Measurements from ENCODE around the gene CCDC102B. TPM values are rescaled to one million over a fixed set of nuclear protein-coding genes. Genes with fewer than 3 reads are reported as not detected.
"Not testable (repeated sequence)": the region's sequence is repeated elsewhere in the genome, so short reads cannot be mapped to it uniquely, and the experiment has no call there.

The CCDC102B gene
- polyA plus RNA-seq, 4 donors: 7.5 to 7.8 (median 7.7) TPM

DNA sequence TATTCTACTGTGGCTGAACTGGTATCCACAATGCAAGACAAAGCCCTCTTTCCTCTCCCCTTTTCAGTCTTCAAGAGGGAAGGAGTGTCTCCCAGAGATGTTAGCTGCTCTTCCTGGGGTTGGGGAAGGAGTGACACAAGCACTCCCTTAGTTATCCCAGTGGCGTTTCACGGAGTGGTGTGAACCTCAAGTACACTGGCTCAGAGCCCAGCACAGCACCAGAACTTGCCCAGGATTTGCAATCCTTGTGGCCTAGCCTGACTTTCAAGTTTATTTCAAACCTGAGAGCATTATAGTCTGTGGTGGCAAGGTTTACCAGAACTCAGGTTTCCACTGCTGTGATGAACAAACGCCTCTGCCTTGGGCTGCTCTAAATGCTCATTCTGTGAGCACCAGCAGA lies 162.5 kb downstream of the CCDC102B start:
- DNase-seq (ENCODE audit: low read depth in 4 of 4, low spot score in 3 of 4): no peak

DNA sequence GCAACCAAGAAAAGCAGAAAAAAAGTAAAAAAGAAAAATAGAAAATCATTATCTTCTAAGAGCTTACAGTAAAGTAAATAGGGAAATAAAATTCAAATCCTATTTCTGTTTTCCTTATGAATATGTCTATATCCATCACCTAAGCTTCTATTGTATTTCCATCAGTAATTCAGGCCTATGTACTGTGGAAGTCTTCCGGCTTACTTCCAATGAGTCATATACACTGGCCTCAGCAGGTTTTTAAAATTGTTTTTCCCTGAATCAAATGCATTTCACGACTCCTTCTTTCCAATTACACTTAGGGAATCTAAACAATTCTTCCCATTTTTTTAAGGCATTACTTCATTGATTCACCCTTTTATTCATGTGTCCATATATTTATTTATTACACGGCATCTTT lies 164.7 kb downstream of the CCDC102B start:
- no peak for DNase-seq (ENCODE audit: low read depth in 4 of 4, low spot score in 3 of 4)

DNA sequence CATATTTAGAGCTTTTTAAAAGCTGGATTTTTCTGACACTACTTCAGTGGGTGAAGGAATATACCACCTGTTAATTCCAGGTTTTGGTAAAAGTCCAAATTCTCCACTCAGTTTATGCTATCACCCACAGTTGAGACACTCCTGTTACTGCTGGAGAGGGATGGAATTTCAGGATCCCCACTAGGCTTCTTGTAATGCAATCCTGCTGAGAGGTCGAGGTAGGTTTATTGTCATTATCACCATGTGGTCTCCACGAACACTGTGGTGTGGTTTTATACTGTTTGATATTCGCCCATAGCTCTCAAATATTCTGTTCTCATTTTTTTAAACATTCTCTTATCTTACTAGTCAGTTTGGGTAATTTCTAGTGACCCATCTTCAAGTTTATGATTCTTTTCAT lies 167.9 kb downstream of the CCDC102B start:
- DNase-seq (ENCODE audit: low read depth in 4 of 4, low spot score in 3 of 4): no peak

DNA sequence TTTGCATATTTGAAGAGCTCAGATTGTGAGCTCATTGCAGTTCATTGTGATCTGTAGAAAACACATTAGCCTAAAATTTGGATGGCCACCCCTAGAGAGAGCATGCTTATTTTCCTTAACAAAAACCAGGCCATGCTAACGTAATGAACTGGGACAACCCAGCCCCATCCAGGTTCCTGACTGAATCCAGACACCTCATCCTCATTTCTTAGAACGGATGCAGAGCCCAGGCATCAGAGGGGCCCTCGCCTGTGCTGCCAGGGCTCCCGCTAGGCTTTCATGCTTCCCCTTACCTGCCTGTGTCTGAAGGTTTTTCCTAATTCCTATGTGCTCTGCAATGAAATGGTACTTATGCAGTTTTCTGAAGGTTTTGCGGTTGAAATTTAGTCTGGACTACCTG lies 171.1 kb downstream of the CCDC102B start:
- DNase-seq (ENCODE audit: low read depth in 4 of 4, low spot score in 3 of 4): no peak

DNA sequence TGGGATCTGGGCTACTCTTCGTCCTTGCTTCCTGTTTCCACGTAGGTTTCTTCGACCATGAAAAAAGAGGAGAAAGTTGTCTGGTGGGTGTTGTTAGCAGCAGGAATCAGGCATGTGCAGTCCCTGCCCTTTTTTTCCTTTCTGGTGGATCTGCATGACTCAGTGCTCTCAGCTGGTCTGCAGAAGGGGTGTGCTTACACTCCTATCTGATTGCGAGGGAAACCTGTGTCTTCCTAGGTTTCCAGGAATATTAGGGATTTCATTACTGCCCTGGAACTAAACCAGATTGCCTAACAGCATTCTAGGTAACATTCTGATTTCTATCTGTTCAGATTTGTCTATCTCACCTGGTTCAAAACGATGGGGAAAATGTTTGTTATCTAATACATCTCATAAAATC lies 174.3 kb downstream of the CCDC102B start:
- DNase-seq (ENCODE audit: low read depth in 4 of 4, low spot score in 3 of 4): no peak

DNA sequence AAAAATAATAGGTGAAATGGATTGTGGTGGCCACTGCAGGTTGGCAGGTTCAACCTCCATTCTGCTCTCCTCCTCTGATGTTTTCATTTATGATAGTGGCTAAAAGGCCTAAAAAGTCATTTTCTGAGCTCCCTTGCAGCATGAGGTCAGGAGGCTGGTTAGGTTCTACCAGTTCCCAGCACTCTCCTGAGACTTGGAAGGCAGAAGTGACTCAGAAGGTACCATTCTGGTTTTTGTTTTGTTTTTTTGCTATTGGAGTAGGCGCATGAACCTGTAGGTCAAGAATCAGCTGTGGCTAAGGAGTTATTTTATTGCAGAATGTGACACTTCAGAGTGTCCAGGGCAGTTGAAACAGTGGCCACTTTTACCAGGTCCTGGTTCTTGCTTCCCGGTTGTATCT lies 181.9 kb downstream of the CCDC102B start:
- DNase-seq (ENCODE audit: low read depth in 4 of 4, low spot score in 3 of 4): no peak

DNA sequence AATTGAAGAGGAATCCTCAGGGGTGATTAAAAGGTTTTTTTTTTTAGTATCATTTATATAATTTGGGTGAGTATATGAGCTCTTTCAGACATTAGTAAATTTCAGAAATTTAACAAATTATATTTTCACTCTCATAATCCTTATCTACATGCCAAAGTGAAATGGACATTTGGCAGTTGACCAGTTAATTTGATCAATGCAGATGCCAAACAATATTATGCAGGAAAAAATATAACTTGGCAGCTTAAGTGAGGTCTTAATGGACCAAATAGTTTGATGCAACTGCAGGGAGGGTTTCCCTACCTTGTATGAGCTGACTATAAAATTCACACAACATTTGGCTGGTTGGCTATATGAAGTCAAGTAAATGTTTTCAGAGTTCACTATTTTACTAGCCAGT lies 185.2 kb downstream of the CCDC102B start:
- no peak for DNase-seq (ENCODE audit: low read depth in 4 of 4, low spot score in 3 of 4)

DNA sequence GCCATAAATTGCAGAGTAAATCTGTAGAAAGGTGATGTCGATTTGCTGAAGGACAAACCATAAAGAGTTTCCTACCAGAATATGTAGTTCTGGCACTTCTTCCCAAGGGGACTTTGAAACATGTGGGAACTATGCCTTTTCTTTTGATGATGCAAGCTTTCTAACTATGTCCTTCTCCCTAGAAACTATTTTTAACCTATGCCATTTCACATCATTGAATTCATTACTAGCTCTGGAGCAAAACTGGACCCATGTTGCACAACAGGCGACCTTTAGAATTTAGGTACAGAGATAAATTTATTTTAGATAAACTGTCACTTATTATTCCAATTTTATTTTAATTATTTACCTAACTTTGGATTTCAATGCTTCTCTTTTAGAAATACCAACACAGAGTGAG lies 186.5 kb downstream of the CCDC102B start:
- no peak for DNase-seq (ENCODE audit: low read depth in 4 of 4, low spot score in 3 of 4)

DNA sequence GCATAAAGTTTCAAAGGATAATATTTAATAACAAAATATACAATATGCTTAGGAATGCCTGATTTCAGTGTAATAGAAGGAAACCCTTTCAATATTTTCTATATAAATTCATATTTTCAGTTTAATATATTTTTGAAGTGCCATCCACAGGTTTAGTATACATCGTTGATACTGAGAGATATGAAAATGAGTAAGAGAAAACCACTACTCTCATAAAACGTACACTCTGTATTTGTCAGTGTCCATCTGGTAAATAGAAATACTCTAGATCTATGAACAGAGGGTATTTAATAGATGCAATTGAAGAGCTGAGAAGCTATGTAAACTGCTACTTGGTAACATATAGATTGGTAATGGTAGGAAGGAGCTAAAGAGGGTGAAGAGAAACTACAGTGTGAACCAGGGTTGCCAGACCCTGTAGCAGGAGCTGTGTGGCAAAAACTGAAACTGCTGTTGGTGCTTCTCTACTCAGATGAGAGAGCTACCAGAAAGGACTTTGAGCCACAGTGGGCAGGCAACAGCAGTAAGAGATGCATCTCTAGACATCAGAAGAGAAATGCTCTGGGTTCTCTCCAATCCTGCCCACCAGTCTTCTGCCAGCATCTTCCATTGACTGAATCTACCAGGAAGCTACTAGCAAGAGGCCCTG lies 187.4 kb downstream of the CCDC102B start:
- DNase-seq (ENCODE audit: low read depth in 4 of 4, low spot score in 3 of 4): no peak

DNA sequence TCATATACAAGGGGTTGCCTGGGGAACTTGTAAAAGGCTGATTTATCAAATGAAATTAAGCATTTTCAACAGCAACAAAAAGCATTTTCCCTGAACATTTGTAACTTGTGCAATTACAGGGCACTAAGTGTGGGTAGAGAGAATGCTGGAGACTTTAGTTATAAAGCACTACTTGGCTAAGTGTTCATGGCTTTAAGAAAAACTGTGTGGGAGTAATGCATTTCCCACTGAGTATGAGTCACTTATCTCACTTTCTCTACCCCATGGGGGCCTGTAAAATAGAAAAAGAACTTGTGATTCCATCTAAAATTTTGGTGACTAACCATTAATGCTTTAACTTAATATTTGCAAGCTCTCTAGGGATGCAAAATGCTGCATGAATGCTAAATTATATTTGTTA lies 193.4 kb downstream of the CCDC102B start:
- DNase-seq (ENCODE audit: low read depth in 4 of 4, low spot score in 3 of 4): no peak

DNA sequence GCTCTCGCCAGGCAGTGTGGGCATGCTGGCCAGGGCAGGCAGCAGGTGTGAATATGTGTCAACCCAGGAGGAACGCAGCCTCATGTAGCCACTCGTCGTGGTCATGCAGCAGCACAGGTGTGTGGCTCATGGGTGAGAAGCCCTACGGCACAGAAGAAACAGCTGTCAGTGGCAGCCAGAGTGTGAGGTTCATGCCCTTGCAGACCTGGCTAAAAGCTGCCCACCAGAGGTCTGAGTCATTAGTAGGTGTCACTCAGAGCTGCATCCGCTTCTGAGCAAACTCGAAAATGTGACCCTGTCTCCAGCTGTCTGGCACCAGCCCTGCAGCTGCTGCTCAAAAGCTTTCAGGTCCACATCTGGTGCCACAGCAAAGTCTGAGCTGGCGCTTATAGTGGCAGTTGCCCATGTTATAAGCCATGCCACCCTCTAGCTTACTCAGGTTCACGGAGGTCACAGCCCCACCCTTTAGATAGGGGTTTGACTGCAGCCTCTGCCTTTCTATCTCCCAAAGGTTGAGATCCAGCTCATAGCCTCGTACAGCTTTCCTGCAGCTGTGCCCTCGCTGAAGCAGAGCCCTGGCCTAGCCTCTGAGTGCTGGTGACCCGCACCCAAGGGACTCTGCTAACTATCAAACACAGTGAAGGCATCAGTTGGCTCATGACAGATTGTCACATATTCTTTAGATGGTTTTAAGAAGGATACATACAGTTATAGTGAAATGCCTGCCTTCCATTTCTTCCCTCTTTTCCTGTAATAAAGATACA lies 195.0 kb downstream of the CCDC102B start:
- no peak for DNase-seq (ENCODE audit: low read depth in 4 of 4, low spot score in 3 of 4)

DNA sequence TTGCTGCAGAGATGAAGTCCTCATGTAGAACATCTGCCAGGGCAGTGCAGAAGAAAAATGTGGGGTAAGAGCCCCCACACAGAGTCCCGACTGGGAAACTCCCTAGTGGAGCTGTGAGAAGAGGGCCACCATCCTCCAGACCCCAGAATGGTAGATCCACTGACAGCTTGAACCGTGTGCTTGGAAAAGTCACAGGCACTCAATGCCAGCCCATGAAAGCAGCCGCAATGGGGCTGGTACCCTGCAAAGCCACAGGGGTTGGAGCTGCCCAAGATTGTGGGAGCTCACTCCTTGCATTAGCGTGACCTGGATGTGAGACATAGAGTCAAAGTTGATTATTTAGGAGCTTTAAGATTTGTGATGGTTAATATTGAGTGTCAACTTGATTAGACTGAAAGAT lies 197.8 kb downstream of the CCDC102B start:
- no peak for DNase-seq (ENCODE audit: low read depth in 4 of 4, low spot score in 3 of 4)

DNA sequence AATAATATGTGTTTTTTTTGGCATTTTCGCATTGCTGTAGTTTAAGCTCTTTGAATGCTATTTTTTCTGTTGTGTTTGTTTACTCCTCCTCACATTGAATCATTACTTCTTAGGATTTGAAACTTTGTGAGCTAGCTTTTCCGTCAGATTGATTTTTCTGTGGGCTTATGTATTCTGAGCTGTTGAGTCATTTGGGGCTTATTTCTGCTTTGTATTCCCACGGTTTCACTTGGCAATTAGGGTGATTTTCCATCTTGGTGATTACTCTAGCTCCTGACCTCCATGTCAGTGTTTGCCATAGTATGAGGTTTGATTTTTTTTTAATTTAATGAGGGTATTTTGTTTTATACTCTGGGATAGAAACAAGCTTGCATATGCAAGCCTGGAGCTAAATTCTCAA lies 200.0 kb downstream of the CCDC102B start:
- DNase-seq (ENCODE audit: low read depth in 4 of 4, low spot score in 3 of 4): no peak

DNA sequence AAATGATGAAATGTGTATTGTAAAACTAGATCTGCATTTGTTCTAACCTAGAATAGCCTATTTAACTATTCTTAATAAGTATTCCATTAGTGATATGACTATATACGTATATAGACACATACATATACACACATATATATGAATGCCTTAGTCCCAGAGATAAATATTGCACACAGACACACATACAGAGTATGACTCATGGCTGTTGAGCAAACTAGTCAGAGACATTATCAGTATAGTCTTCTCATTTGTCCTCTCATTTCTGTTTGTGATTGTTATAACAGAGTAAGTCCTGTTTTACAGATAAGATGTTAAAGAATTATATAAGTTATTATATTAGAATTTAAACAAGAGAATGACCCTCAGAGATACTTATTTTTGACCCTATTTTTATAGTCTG lies 202.5 kb downstream of the CCDC102B start:
- no peak for DNase-seq (ENCODE audit: low read depth in 4 of 4, low spot score in 3 of 4)

DNA sequence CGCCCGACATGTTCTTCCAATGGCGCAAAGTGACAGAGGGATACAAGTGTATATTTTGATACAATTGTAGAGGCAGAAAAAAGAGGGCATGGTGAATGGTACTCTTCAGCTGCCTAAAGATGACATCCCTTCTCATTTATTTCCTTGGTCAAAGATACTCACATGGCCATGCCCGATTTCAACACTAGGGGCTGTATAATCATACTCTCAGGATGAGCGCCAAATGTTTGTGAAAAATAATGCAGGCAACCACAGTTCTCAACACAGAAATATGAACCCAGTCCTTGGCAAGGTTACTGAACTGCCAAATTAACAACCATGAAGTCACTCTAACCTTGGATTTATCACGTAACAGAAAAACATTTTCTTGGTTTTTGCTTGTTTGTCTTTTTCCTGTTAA lies 204.4 kb downstream of the CCDC102B start:
- DNase-seq (ENCODE audit: low read depth in 4 of 4, low spot score in 3 of 4): no peak

DNA sequence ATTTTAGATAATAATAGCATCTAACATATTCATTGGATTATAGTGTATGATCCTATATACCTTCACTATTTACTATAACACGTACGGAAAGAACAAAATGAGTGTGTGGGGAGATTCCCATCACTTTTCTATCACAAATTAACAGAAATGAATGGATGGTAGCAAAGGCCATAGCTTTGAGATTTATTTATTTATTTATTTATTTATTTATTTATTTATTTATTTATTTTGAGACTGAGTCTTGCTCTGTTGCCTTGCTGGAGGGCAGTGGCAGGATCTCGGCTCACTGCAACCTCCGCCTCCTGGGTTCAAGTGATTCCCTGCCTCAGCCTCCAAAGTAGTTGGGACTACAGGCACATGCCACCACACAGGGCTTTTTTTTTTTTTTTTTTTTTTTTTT lies 208.3 kb downstream of the CCDC102B start:
- DNase-seq (ENCODE audit: low read depth in 4 of 4, low spot score in 3 of 4): not testable (repeated sequence)

DNA sequence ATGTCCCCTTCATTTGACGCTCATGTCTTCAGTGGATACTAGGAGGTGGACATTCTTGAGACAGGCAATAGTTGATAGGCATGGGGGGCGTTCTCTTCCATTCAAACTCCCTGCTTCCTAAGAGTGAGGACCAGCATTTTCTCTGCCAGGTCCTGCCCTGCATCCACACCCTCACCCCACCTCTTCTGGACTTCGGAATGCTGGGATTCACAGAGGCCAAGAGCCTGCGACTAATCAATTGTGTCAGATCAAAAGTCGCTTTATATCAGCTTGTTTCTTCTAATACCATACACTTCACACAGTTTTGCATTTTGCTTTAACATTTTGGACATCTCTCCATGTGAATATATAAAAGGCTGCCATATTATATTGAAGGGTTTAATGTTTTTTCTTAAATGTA lies 210.7 kb downstream of the CCDC102B start:
- DNase-seq (ENCODE audit: low read depth in 4 of 4, low spot score in 3 of 4): no peak

DNA sequence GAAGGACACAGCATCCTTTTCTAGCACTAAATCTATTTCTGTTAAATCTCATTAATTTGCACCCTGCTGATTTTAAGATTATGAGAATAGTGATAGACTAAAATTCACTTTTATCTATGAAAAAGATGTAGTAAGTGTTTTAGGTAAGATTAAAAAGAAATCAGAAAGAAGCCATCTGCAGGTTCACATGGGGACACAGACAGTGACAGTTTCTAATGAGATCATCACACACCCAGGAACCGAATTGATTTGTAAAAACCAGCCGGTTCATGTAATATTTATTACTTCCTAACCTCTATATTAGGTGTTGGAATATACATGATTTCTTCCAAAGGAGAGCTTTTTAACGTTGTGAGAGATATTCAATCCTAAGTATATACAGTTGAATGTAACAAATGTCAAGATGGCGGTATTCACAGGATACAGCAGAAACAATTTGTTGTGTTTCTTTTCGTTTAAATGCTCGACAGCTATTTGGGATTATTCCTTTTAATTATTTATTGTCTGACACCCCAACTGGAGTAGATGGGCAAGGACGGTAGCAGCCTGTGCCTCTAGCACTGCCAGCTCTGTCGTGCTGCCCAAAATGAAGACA lies 223.4 kb downstream of the CCDC102B start:
- DNase-seq (ENCODE audit: low read depth in 4 of 4, low spot score in 3 of 4): no peak

DNA sequence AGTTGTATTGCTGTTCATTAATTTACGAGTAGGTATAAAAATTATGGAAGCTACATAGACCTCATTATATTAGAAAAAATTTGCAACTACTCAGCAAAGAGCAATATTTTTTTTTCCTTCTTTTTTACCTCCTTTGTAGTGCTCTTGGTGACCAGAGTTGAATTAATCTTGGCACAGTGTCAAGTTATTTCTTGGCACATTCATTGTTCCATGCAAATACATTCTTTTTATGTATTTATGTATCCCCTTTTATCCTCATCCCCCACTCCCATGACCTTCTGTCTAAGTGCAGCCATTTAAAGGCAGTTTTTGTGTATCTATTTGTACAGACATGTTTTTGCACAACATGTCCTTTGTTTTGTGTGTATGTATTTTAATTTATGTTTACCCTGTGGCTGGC lies 224.5 kb downstream of the CCDC102B start:
- no peak for DNase-seq (ENCODE audit: low read depth in 4 of 4, low spot score in 3 of 4)

DNA sequence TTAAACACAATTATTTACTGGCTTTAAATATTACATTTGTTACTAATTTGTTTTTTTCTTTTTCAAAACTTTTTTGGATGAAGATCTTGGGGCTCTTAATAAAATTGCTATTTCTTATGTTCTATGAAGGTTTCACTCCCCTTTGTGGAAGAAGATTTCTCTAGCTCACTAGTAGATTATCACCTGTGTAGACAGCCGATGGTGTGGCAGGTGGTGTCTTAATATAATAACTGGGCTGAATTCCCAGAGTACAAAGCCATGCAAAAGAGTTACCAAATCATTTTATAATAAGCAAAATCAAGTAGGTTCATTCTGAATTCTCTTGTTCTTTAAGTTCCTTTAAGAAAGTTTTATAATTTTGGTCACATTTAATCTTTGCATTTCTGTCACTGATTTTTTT lies 233.7 kb downstream of the CCDC102B start:
- no peak for DNase-seq (ENCODE audit: low read depth in 4 of 4, low spot score in 3 of 4)

DNA sequence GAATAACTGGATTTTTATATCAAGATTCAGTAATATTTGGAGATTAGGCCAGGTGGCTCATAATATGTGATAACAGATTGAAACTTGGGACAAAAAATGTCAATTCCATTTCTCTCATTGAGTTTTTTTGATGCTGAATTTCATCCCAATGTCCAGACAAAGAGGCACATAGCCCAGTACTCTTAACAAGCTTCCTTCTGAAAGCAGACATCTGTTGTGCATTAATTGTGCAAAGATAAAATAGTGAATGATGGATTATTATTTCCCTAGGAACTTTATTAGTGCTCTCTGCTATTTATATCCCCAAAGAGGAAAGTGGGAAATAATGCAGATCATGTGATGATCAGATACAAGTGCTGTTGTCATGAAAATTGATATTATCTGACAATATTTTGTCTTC lies 234.1 kb downstream of the CCDC102B start:
- DNase-seq (ENCODE audit: low read depth in 4 of 4, low spot score in 3 of 4): no peak

DNA sequence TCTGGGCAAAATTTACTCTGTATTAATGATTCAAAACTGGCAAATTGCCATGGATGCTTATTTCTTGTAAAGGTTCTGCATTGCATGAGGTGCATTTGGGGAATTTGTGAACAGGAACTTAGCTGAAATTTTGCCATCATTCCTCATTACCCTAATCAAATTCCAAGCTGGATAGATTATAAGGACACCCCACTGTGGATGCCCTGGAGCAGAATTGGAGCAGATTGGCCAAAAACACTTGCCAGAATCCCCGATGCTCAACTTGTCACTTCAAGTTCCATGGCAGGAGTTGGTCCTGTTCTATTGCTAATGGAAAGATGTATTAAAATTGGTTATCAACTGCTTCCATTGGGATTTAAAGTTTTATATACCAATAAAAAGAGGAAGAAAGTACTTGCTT lies 237.9 kb downstream of the CCDC102B start:
- no peak for DNase-seq (ENCODE audit: low read depth in 4 of 4, low spot score in 3 of 4)

Data from right renal pelvis (tissue), 4 donors.